Cardiac muscle cell (in vitro differentiated cells and primary cell): Measurements from ENCODE around the gene KAZN. TPM values are rescaled to one million over a fixed set of nuclear protein-coding genes. Genes with fewer than 3 reads are reported as not detected.

ENCODE experiments used
- DNase-seq, 2 donors: peaks; one replicate each; pipeline versions ENCODE4 v3.0.0 to v3.0.0-alpha.2; 2010 to 2017; ENCODE audit warnings: low read depth in 1 of 2, low spot score in 1 of 2
- H3K27ac ChIP-seq: fragments of 200-600 bp; sonication (generic); 2 replicates; pipeline ENCODE4 v1.5.1; 2016
- H3K27me3 ChIP-seq: fragments of 200-600 bp; sonication (generic); 2 replicates; pipeline ENCODE4 v1.6.0; 2016; ENCODE audit warnings: control low read depth
- H3K36me3 ChIP-seq: fragments of 200-600 bp; sonication (generic); 2 replicates; pipeline ENCODE4 v1.5.1; 2016; ENCODE audit warnings: control low read depth
- H3K4me1 ChIP-seq: fragments of 200-600 bp; sonication (generic); 2 replicates; pipeline ENCODE4 v1.8.1; 2017; ENCODE audit warnings: low read depth, mild to moderate bottlenecking, mixed run types
- H3K4me3 ChIP-seq: fragments of 200-600 bp; sonication (generic); 2 replicates; pipeline ENCODE4 v1.5.1; 2016; ENCODE audit warnings: mild to moderate bottlenecking
- H3K9me3 ChIP-seq: fragments of 200-600 bp; sonication (generic); 2 replicates; pipeline ENCODE4 v1.5.1; 2017; ENCODE audit warnings: low read depth, mild to moderate bottlenecking, control low read depth
- CTCF ChIP-seq: IDR thresholded peaks from 2 replicates; pipeline ENCODE4 v1.5.1; 2012; ENCODE audit warnings: low read depth, mild to moderate bottlenecking, low read length
- polyA plus RNA-seq: library from polyadenylated mRNA; unstranded; fragments of >200 nt; fragmentation: Nextera tagmentation; extraction: Ambion mirVana; gene quantifications from 2 replicates; pipeline ENCODE4 v1.2.1, GENCODE V29; 2016
- total RNA-seq: library from RNA; depleted of rRNA; stranded (reverse); fragments of >200 nt; gene quantifications from 2 replicates; pipeline ENCODE4 v1.2.3, GENCODE V29; 2016

Gene KAZN
- total and polyA plus RNA-seq, 2 experiments from 2014 or later = 17.5 to 26.9 TPM

GRCh38 chr1:14659913-14660312 lies 61.4 kb downstream of the KAZN start:
- no peak for DNase-seq
- no peak overlapping the region for H3K4me3 ChIP-seq
- H3K36me3 ChIP-seq = no peaks in the 10 kb centered on the region
- no peak for TF ChIP-seq CTCF
- no peaks in the 10 kb centered on the region for H3K9me3 ChIP-seq
- no peak overlapping the region for H3K27ac ChIP-seq
- peaks cover 8% of the 10 kb centered on the region for H3K4me1 ChIP-seq
- no peaks in the 10 kb centered on the region for H3K27me3 ChIP-seq

DNA sequence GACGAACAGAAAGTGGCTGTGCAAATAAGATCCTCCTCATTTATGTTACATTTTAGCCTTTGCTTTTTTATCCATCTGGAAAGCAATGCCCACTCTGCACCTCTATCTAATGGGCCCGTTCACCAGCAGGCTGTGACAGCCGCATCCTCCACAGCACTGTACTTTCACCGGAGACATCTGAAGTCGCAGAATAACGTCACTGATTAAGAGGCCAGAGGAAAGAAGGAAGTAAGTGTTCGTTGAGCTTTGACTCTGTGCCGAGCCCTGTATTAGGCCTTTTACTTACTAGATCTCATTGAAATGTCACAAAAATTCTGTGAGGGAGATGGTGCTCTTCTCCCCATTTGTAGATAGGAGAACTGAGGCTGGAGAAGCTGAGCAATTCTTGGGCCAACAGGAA lies 62.3 kb downstream of the KAZN start:
- Histone ChIP-seq H3K36me3 (no peaks in the 10 kb centered on the region), H3K4me1 (no peaks in the 10 kb centered on the region), H3K27ac (no peak overlapping the region), H3K27me3 (no peaks in the 10 kb centered on the region), H3K9me3 (no peaks in the 10 kb centered on the region), H3K4me3 (no peak overlapping the region)
- DNase-seq = no peak
- no peak for TF ChIP-seq CTCF

GRCh38 chr1:14661222-14661621 lies 62.7 kb downstream of the KAZN start:
- no peak for TF ChIP-seq CTCF
- no peaks in the 10 kb centered on the region for H3K9me3 ChIP-seq
- no peak overlapping the region for H3K27ac ChIP-seq
- no peaks in the 10 kb centered on the region for H3K27me3 ChIP-seq
- H3K36me3 ChIP-seq = no peaks in the 10 kb centered on the region
- no peaks in the 10 kb centered on the region for H3K4me1 ChIP-seq
- H3K4me3 ChIP-seq = no peak overlapping the region
- DNase-seq = peak in 1 of 2 donors; percentile 62

GRCh38 chr1:14662116-14662515 lies 63.6 kb downstream of the KAZN start:
- Histone ChIP-seq H3K4me1 (no peaks in the 10 kb centered on the region), H3K27ac (no peak overlapping the region)

GRCh38 chr1:14663773-14664172 lies 65.3 kb downstream of the KAZN start:
- H3K27me3 ChIP-seq = no peaks in the 10 kb centered on the region
- DNase-seq = no peak
- no peaks in the 10 kb centered on the region for H3K36me3 ChIP-seq

More at GRCh38 chr1:14662116-14662515, 63.6 kb downstream of the KAZN start:
- no peaks in the 10 kb centered on the region for H3K9me3 ChIP-seq
- no peak for DNase-seq
- no peak for TF ChIP-seq CTCF
- H3K27me3 ChIP-seq = no peaks in the 10 kb centered on the region
- no peaks in the 10 kb centered on the region for H3K36me3 ChIP-seq
- H3K4me3 ChIP-seq = no peak overlapping the region

More at GRCh38 chr1:14663773-14664172, 65.3 kb downstream of the KAZN start:
- Histone ChIP-seq H3K4me1 (peaks cover 6% of the 10 kb centered on the region), H3K27ac (no peak overlapping the region), H3K9me3 (no peaks in the 10 kb centered on the region), H3K4me3 (no peak overlapping the region)
- no peak for TF ChIP-seq CTCF
